IMR-90 (cell line): ENCODE results near the gene SFTPA1. TPM values are rescaled to one million over a fixed set of nuclear protein-coding genes. Genes with fewer than 3 reads are reported as not detected.

Experiments used
- ATAC-seq: fragments of 200-7000 bp; cut with Tn5 transposase; 2 replicates; pipeline ENCODE4 v1.9.1; 2020; ENCODE audit warnings: low read depth, mild to moderate bottlenecking, moderate library complexity
- BruUV-seq: library from RNA; stranded (reverse); fragments of 400-500 nt; replicated peaks from 2 replicates; lab custom pipeline; 2021; lab: Mats Ljungman, UMichigan
- CTCF ChIA-PET: fragments of 300-600 bp; formaldehyde crosslinking; extraction: SDS; loops from one replicate; lab custom pipeline; 2021; ENCODE audit warnings: antibody characterized with exemption; lab: Yijun Ruan, JAX
- POLR2A ChIA-PET: fragments of 300-600 bp; sonication (Branson Sonifier 250); formaldehyde crosslinking; loops from one replicate; lab custom pipeline; 2022; ENCODE audit warnings: antibody characterized with exemption; ENCODE audit not compliant: unreplicated experiment; lab: Charles Lee
- DNase-seq: peaks from one replicate; pipeline ENCODE4 v3.0.0; 2013
- H2AFZ ChIP-seq: replicated peaks from 2 replicates; pipeline ENCODE3; 2013; ENCODE audit warnings: low read length, mild to moderate bottlenecking; ENCODE audit not compliant: poor library complexity
- H2AK5ac ChIP-seq: 2 replicates; pipeline ENCODE4 v1.6.1; 2013; ENCODE audit warnings: low read depth, low read length, inconsistent platforms
- H2AK9ac ChIP-seq: replicated peaks from 2 replicates; pipeline ENCODE3; 2013; ENCODE audit warnings: mild to moderate bottlenecking, low read depth, low read length, moderate library complexity; ENCODE audit not compliant: poor library complexity
- H2BK120ac ChIP-seq: 2 replicates; pipeline ENCODE4 v1.6.1; 2013; ENCODE audit warnings: low read depth, low read length, inconsistent platforms
- H2BK15ac ChIP-seq: 3 replicates; pipeline ENCODE4 v1.6.1; 2013; ENCODE audit warnings: low read depth, low read length, inconsistent platforms
- H2BK20ac ChIP-seq: 2 replicates; pipeline ENCODE4 v1.6.1; 2013; ENCODE audit warnings: low read depth, mild to moderate bottlenecking, inconsistent platforms, low read length, moderate library complexity
- H2BK5ac ChIP-seq: 2 replicates; pipeline ENCODE4 v1.6.1; 2013; ENCODE audit warnings: mild to moderate bottlenecking, low read depth, low read length, inconsistent platforms; ENCODE audit not compliant: poor library complexity, severe bottlenecking
- H3K14ac ChIP-seq: replicated peaks from 2 replicates; pipeline ENCODE4 v1.6.1; 2013; ENCODE audit warnings: low read depth, low read length, inconsistent platforms
- H3K18ac ChIP-seq: 2 replicates; pipeline ENCODE4 v1.6.1; 2013; ENCODE audit warnings: low read depth, low read length, control low read depth
- H3K23ac ChIP-seq: 2 replicates; pipeline ENCODE4 v1.6.1; 2013; ENCODE audit warnings: low read depth, low read length, inconsistent platforms
- H3K27ac ChIP-seq: 2 replicates; pipeline ENCODE4 v1.5.1; 2013; ENCODE audit warnings: mild to moderate bottlenecking, control low read depth, low read length; ENCODE audit not compliant: insufficient read depth
- H3K27me3 ChIP-seq: 2 replicates; pipeline ENCODE4 v1.6.1; 2013; ENCODE audit warnings: low read length; ENCODE audit not compliant: control insufficient read depth, insufficient read depth
- H3K36me3 ChIP-seq: 2 replicates; pipeline ENCODE4 v1.6.1; 2013; ENCODE audit warnings: low read length, mixed read lengths; ENCODE audit not compliant: control insufficient read depth, insufficient read depth
- H3K4ac ChIP-seq: 2 replicates; pipeline ENCODE4 v1.6.1; 2013; ENCODE audit warnings: low read depth, low read length, inconsistent platforms
- H3K4me1 ChIP-seq: 2 replicates; pipeline ENCODE4 v1.6.1; 2013; ENCODE audit warnings: low read length, mixed read lengths; ENCODE audit not compliant: control insufficient read depth, insufficient read depth
- H3K4me2 ChIP-seq: 2 replicates; pipeline ENCODE4 v1.6.1; 2013; ENCODE audit warnings: low read depth, mild to moderate bottlenecking, control low read depth, low read length, moderate library complexity
- H3K4me3 ChIP-seq: 2 replicates; pipeline ENCODE4 v1.5.1; 2013; ENCODE audit warnings: low read depth, mild to moderate bottlenecking, control low read depth, low read length, moderate library complexity; ENCODE audit not compliant: insufficient read depth
- H3K56ac ChIP-seq: 2 replicates; pipeline ENCODE4 v1.6.1; 2013; ENCODE audit warnings: low read length, inconsistent platforms; ENCODE audit not compliant: insufficient read depth; ENCODE audit errors: extremely low read depth
- H3K79me1 ChIP-seq, 2 experiments: 2 replicates each; pipeline ENCODE4 v1.6.1; 2013; ENCODE audit warnings: low read length in 2 of 2, inconsistent platforms in 1 of 2, low read depth in 1 of 2
- H3K9ac ChIP-seq: 2 replicates; pipeline ENCODE4 v1.6.1; 2013; ENCODE audit warnings: low read depth, low read length, control low read depth
- H3K9me1 ChIP-seq: 2 replicates; pipeline ENCODE4 v1.6.1; 2013; ENCODE audit warnings: low read length, inconsistent platforms; ENCODE audit not compliant: insufficient read depth
- H3K9me3 ChIP-seq: 2 replicates; pipeline ENCODE4 v1.6.1; 2013; ENCODE audit warnings: low read length; ENCODE audit not compliant: control insufficient read depth, insufficient read depth
- H4K20me1 ChIP-seq: 2 replicates; pipeline ENCODE4 v1.6.1; 2013; ENCODE audit warnings: low read length, inconsistent platforms; ENCODE audit not compliant: insufficient read depth
- H4K5ac ChIP-seq: 2 replicates; pipeline ENCODE4 v1.6.1; 2013; ENCODE audit warnings: mild to moderate bottlenecking, low read depth, low read length, control low read depth
- H4K8ac ChIP-seq, 2 experiments: 2 replicates each; pipeline ENCODE4 v1.6.1; 2013; ENCODE audit warnings: low read depth in 2 of 2, low read length in 2 of 2, control low read depth in 1 of 2, inconsistent platforms in 1 of 2
- H4K91ac ChIP-seq: 2 replicates; pipeline ENCODE4 v1.6.1; 2013; ENCODE audit warnings: low read depth, low read length, inconsistent platforms; ENCODE audit not compliant: insufficient read depth
- BHLHE40 ChIP-seq: fragments of 150-350 bp; IDR thresholded peaks from 2 replicates; pipeline ENCODE4 v1.6.1; 2016; ENCODE audit warnings: mild to moderate bottlenecking, low read depth, low read length
- CEBPB ChIP-seq: IDR thresholded peaks from 2 replicates; pipeline ENCODE4 v1.6.1; 2012; ENCODE audit warnings: low read depth, low read length, improper control_type of control experiment
- CHD1 ChIP-seq: IDR thresholded peaks from 2 replicates; pipeline ENCODE4 v1.6.1; 2012; ENCODE audit warnings: low read depth, low read length, improper control_type of control experiment
- ELK1 ChIP-seq: fragments of 150-350 bp; IDR thresholded peaks from 2 replicates; pipeline ENCODE4 v1.6.1; 2016; ENCODE audit warnings: low read depth, mild to moderate bottlenecking, low read length, moderate library complexity, borderline replicate concordance
- FOS ChIP-seq: fragments of 150-350 bp; IDR thresholded peaks from 2 replicates; pipeline ENCODE4 v1.6.1; 2016; ENCODE audit warnings: low read depth, low read length
- MAFK ChIP-seq: IDR thresholded peaks from 2 replicates; pipeline ENCODE4 v1.6.1; 2012; ENCODE audit warnings: low read depth, low read length, improper control_type of control experiment
- MAZ ChIP-seq: IDR thresholded peaks from 2 replicates; pipeline ENCODE4 v1.6.1; 2012; ENCODE audit warnings: low read depth, mild to moderate bottlenecking, low read length, improper control_type of control experiment, moderate library complexity, borderline replicate concordance
- MXI1 ChIP-seq: IDR thresholded peaks from 2 replicates; pipeline ENCODE4 v1.6.1; 2012; ENCODE audit warnings: low read depth, mild to moderate bottlenecking, low read length, moderate library complexity, borderline replicate concordance
- NFE2L2 ChIP-seq: fragments of 150-350 bp; IDR thresholded peaks from 2 replicates; pipeline ENCODE4 v1.6.1; 2016; ENCODE audit warnings: low read depth, mild to moderate bottlenecking, low read length
- POLR2A ChIP-seq: IDR thresholded peaks from 2 replicates; pipeline ENCODE4 v1.6.1; 2012; ENCODE audit warnings: mild to moderate bottlenecking, low read depth, low read length
- RAD21 ChIP-seq: IDR thresholded peaks from 2 replicates; pipeline ENCODE4 v1.6.1; 2012; ENCODE audit warnings: low read length, improper control_type of control experiment
- RCOR1 ChIP-seq: IDR thresholded peaks from 2 replicates; pipeline ENCODE4 v1.6.1; 2012; ENCODE audit warnings: mild to moderate bottlenecking, low read length, improper control_type of control experiment; ENCODE audit not compliant: insufficient replicate concordance
- RFX5 ChIP-seq: IDR thresholded peaks from 2 replicates; pipeline ENCODE4 v1.8.0; 2012; ENCODE audit warnings: low read depth, mild to moderate bottlenecking, low read length, moderate library complexity
- SMC3 ChIP-seq: fragments of 150-350 bp; IDR thresholded peaks from 2 replicates; pipeline ENCODE4 v1.6.1; 2016; ENCODE audit warnings: low read depth, mild to moderate bottlenecking, antibody characterized with exemption, low read length, moderate library complexity
- WGBS, 2 experiments: methylation state at CpG; one replicate each; pipeline versions ENCODE4 v1.1.5 to v1.1.7; 2013; ENCODE audit warnings: missing lambda C conversion rate in 2 of 2; ENCODE audit not compliant: insufficient read length in 1 of 2; ENCODE audit errors: extremely low coverage in 2 of 2; 5-methylcytosine and 5-hydroxymethylcytosine counted together
- dilution Hi-C: fragments of 300-500 bp; cut with HindIII; formaldehyde crosslinking; loops from one replicate; pipeline ENCODE4 v1.14.3; 2018; ENCODE audit warnings: low sequenced_read_pairs; ENCODE audit not compliant: unreplicated experiment
- in situ Hi-C: fragments of 300-500 bp; cut with MboI; formaldehyde crosslinking; loops from 3 replicates; pipeline ENCODE4 v1.14.3; 2019; ENCODE audit warnings: low sequenced_read_pairs, inconsistent platforms, mixed read lengths
- intact Hi-C: fragments of 100-400 bp; cut with micrococcal nuclease; formaldehyde crosslinking; loops from 2 replicates; pipeline ENCODE4 v1.10.0; 2022
- polyA plus RNA-seq, 3 experiments: library from polyadenylated mRNA; depleted of rRNA; stranded (reverse); fragments of >200 nt; gene quantifications; 2 replicates each; pipeline ENCODE4 v1.2.3, GENCODE V29; 2012; ENCODE audit warnings: low replicate concordance in 1 of 3
- total RNA-seq: library from RNA; depleted of rRNA; stranded (reverse); fragments of >200 nt; gene quantifications from 2 replicates; pipeline ENCODE4 v1.2.3, GENCODE V29; 2012
- TF ChIP-seq, protein P1 (sequence below): conservative IDR thresholded peaks from 2 replicates; pipeline ENCODE4 v1.5.1; 2012; ENCODE audit warnings: mild to moderate bottlenecking, low read depth, low read length, improper control_type of control experiment
- TF ChIP-seq, protein P2 (sequence below): fragments of 150-350 bp; IDR thresholded peaks from 2 replicates; pipeline ENCODE4 v1.6.1; 2017; ENCODE audit warnings: mild to moderate bottlenecking, antibody characterized with exemption, low read length, low read depth

The SFTPA1 gene
- total and polyA plus RNA-seq, 2 of the 4 experiments (the other 2 are of a cell fraction), result not detected

- Histone ChIP-seq H2BK20ac (no peak overlapping the region), H2AK9ac (no peak overlapping the region), H4K91ac (no peak overlapping the region), H3K4me3 (no peak overlapping the region), H3K9me3 (peaks cover 4% of the 10 kb centered on the region), H3K18ac (no peak overlapping the region), H2AK5ac (no peak overlapping the region), H3K9ac (no peak overlapping the region), H4K8ac (no peak overlapping the region), H2AFZ (no peak overlapping the region), H3K23ac (no peak overlapping the region), H3K4ac (no peak overlapping the region), H4K5ac (no peak overlapping the region), H2BK5ac (no peak overlapping the region), H3K27me3 (peaks cover 16% of the 10 kb centered on the region), H3K14ac (no peak overlapping the region), H3K27ac (no peak overlapping the region), H3K4me1 (no peaks in the 10 kb centered on the region), H3K4me2 (no peak overlapping the region), H3K79me1 (no peaks in the 10 kb centered on the region), H4K20me1 (no peaks in the 10 kb centered on the region), H2BK15ac (no peak overlapping the region), H3K9me1 (no peaks in the 10 kb centered on the region), H3K36me3 (no peaks in the 10 kb centered on the region), H3K56ac (no peak overlapping the region), H2BK120ac (no peak overlapping the region)
- DNase-seq (no peak), ATAC-seq (no peak)
- POLR2A ChIA-PET, result no interaction called here
- in situ Hi-C loops (no loop called here), dilution Hi-C loops (no loop called here), intact Hi-C loops (no loop called here)
- no peak for TF ChIP-seq MAFK
- TF ChIP-seq POLR2A, result no peak
- no peak for TF ChIP-seq NFE2L2
- TF ChIP-seq SMC3, result no peak
- no peak for TF ChIP-seq RCOR1
- TF ChIP-seq, protein P1, sequence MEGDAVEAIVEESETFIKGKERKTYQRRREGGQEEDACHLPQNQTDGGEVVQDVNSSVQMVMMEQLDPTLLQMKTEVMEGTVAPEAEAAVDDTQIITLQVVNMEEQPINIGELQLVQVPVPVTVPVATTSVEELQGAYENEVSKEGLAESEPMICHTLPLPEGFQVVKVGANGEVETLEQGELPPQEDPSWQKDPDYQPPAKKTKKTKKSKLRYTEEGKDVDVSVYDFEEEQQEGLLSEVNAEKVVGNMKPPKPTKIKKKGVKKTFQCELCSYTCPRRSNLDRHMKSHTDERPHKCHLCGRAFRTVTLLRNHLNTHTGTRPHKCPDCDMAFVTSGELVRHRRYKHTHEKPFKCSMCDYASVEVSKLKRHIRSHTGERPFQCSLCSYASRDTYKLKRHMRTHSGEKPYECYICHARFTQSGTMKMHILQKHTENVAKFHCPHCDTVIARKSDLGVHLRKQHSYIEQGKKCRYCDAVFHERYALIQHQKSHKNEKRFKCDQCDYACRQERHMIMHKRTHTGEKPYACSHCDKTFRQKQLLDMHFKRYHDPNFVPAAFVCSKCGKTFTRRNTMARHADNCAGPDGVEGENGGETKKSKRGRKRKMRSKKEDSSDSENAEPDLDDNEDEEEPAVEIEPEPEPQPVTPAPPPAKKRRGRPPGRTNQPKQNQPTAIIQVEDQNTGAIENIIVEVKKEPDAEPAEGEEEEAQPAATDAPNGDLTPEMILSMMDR, result no peak
- no peak for TF ChIP-seq MXI1
- no peak for TF ChIP-seq CHD1
- TF ChIP-seq MAZ, result no peak
- no peak for TF ChIP-seq BHLHE40
- TF ChIP-seq CEBPB, result no peak
- no peak for TF ChIP-seq ELK1
- no peak for TF ChIP-seq RAD21
- TF ChIP-seq RFX5, result no peak
- TF ChIP-seq FOS, result no peak
- TF ChIP-seq, protein P2, sequence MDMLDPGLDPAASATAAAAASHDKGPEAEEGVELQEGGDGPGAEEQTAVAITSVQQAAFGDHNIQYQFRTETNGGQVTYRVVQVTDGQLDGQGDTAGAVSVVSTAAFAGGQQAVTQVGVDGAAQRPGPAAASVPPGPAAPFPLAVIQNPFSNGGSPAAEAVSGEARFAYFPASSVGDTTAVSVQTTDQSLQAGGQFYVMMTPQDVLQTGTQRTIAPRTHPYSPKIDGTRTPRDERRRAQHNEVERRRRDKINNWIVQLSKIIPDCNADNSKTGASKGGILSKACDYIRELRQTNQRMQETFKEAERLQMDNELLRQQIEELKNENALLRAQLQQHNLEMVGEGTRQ, result no peak
- no TSS peak for BruUV-seq
- CTCF ChIA-PET, result no interaction called here
- WGBS, 2 experiments, result no CpG with 5 or more reads among the region's 1 CpG
These were observed 17.4 kb upstream of the SFTPA1 start for GRCh38 chr10:79593377-79593776.
